GM21576 (cell line): Measurements from ENCODE around the gene MICAL3.
"Not testable (repeated sequence)": the region's sequence is repeated elsewhere in the genome, so short reads cannot be mapped to it uniquely, and the experiment has no call there.

Experiments
- ATAC-seq: cut with Tn5 transposase; IDR thresholded peaks from one replicate; pipeline ENCODE4 v1.9.1; 2021; ENCODE audit warnings: mild to moderate bottlenecking, moderate library complexity; ENCODE audit not compliant: unreplicated experiment

The MICAL3 gene

GRCh38 chr22:18024276-18024939, at the start of gene MICAL3:
MICAL3 (minus strand) TSS chr22:18024561; CDS start chr22:17906812, 117,749 bp downstream.
- no peak for ATAC-seq

- not testable (repeated sequence) for ATAC-seq
Measured at GRCh38 chr22:18073927-18074326, 49.6 kb upstream of the MICAL3 start.

GRCh38 chr22:18073467-18073866, 49.1 kb upstream of the MICAL3 start:
- ATAC-seq = no peak

- no peak for ATAC-seq
Measured at GRCh38 chr22:18071968-18072310, 47.6 kb upstream of the MICAL3 start.

- not testable (repeated sequence) for ATAC-seq
Measured at GRCh38 chr22:18071307-18071967, 47.1 kb upstream of the MICAL3 start.

GRCh38 chr22:18070556-18071306, 46.4 kb upstream of the MICAL3 start:
- ATAC-seq = no peak

GRCh38 chr22:18070041-18070440, 45.7 kb upstream of the MICAL3 start:
- no peak for ATAC-seq

- no peak for ATAC-seq
Measured at GRCh38 chr22:18069041-18069440, 44.7 kb upstream of the MICAL3 start.

- no peak for ATAC-seq
Measured at GRCh38 chr22:18068381-18068988, 44.1 kb upstream of the MICAL3 start.

GRCh38 chr22:18067548-18068341, 43.4 kb upstream of the MICAL3 start:
- ATAC-seq = no peak

- ATAC-seq = no peak
Measured at GRCh38 chr22:18067121-18067520, 42.8 kb upstream of the MICAL3 start.

- ATAC-seq = no peak
Measured at GRCh38 chr22:18066181-18066859, 42.0 kb upstream of the MICAL3 start.

GRCh38 chr22:18065256-18065655, 40.9 kb upstream of the MICAL3 start:
- ATAC-seq = no peak

GRCh38 chr22:18064636-18065035, 40.3 kb upstream of the MICAL3 start:
- ATAC-seq = no peak

- ATAC-seq = not testable (repeated sequence)
Measured at GRCh38 chr22:18063715-18064114, 39.4 kb upstream of the MICAL3 start.

- no peak for ATAC-seq
Measured at GRCh38 chr22:18063306-18063705, 38.9 kb upstream of the MICAL3 start.

GRCh38 chr22:18062421-18062820, 38.1 kb upstream of the MICAL3 start:
- ATAC-seq = no peak

GRCh38 chr22:18060646-18061620, 36.6 kb upstream of the MICAL3 start:
- no peak for ATAC-seq

GRCh38 chr22:18059991-18060390, 35.6 kb upstream of the MICAL3 start:
- no peak for ATAC-seq
